Panc1 (cell line): ENCODE measurements around the gene OR51E2. TPM values are rescaled to one million over a fixed set of nuclear protein-coding genes. Genes with fewer than 3 reads are reported as not detected.

Experiments
- ATAC-seq: fragments of 200-7000 bp; cut with Tn5 transposase; 2 replicates; pipeline ENCODE4 v1.9.1; 2020; ENCODE audit warnings: mild to moderate bottlenecking, moderate library complexity
- BruUV-seq: library from RNA; stranded (reverse); fragments of 400-500 nt; replicated peaks from 2 replicates; lab custom pipeline; 2021; lab: Mats Ljungman, UMichigan
- CTCF ChIA-PET: fragments of 300-600 bp; sonication (Branson Sonifier 250); formaldehyde crosslinking; loops from one replicate; lab custom pipeline; 2022; ENCODE audit warnings: antibody characterized with exemption; lab: Charles Lee
- POLR2A ChIA-PET: fragments of 300-600 bp; sonication (Branson Sonifier 250); formaldehyde crosslinking; loops from one replicate; lab custom pipeline; 2022; ENCODE audit warnings: antibody characterized with exemption; lab: Charles Lee
- DNase-seq: peaks from one replicate; pipeline ENCODE4 v3.0.0-alpha.2; 2010; ENCODE audit warnings: low read depth, low spot score
- H3K27ac ChIP-seq: 2 replicates; pipeline ENCODE4 v1.5.1; 2011; ENCODE audit warnings: mild to moderate bottlenecking, low read length, inconsistent platforms
- H3K27me3 ChIP-seq: fragments of 200-500 bp; sonication (Bioruptor generic); 2 replicates; pipeline ENCODE4 v1.6.0; 2014; ENCODE audit warnings: low read length, inconsistent platforms; ENCODE audit not compliant: control insufficient read depth, insufficient read depth
- H3K36me3 ChIP-seq: fragments of 200-500 bp; sonication (Bioruptor generic); 2 replicates; pipeline ENCODE4 v1.5.1; 2014; ENCODE audit warnings: inconsistent platforms, mild to moderate bottlenecking, low read length, moderate library complexity; ENCODE audit not compliant: control insufficient read depth, insufficient read depth
- H3K4me1 ChIP-seq: 2 replicates; pipeline ENCODE4 v1.5.1; 2011; ENCODE audit warnings: inconsistent platforms, mild to moderate bottlenecking, low read length, moderate library complexity; ENCODE audit not compliant: control insufficient read depth, insufficient read depth
- H3K4me3 ChIP-seq, 2 experiments: 2 replicates each; pipeline ENCODE4 v1.5.1; 2011 to 2012; ENCODE audit warnings: low read depth in 2 of 2, low read length in 2 of 2, mild to moderate bottlenecking in 2 of 2, inconsistent platforms in 1 of 2, moderate library complexity in 1 of 2
- H3K9me3 ChIP-seq: fragments of 200-500 bp; sonication (Bioruptor generic); 2 replicates; pipeline ENCODE4 v1.5.1; 2014; ENCODE audit warnings: low read depth, mild to moderate bottlenecking, inconsistent platforms, low read length, moderate library complexity; ENCODE audit not compliant: control insufficient read depth, insufficient read depth
- CTCF ChIP-seq: fragments of 450-650 bp; IDR thresholded peaks from 2 replicates; pipeline ENCODE4 v1.5.1; 2017; ENCODE audit warnings: mild to moderate bottlenecking
- POLR2AphosphoS5 ChIP-seq: IDR thresholded peaks from 2 replicates; pipeline ENCODE4 v1.6.1; 2012; ENCODE audit warnings: mild to moderate bottlenecking, low read depth, low read length, moderate library complexity
- REST ChIP-seq, 2 experiments: IDR thresholded peaks; 2 replicates each; pipeline ENCODE4 v1.6.1; 2011 to 2012; ENCODE audit warnings: low read depth in 2 of 2, control low read depth in 1 of 2, low read length in 1 of 2, mild to moderate bottlenecking in 1 of 2, moderate library complexity in 1 of 2; ENCODE audit not compliant: insufficient read depth in 1 of 2
- SIN3A ChIP-seq: IDR thresholded peaks from 2 replicates; pipeline ENCODE4 v1.6.1; 2012; ENCODE audit warnings: low read depth, mild to moderate bottlenecking, low read length, moderate library complexity, borderline replicate concordance; ENCODE audit not compliant: insufficient read depth
- TCF7L2 ChIP-seq: IDR thresholded peaks from 2 replicates; pipeline ENCODE4 v1.6.1; 2011; ENCODE audit warnings: mild to moderate bottlenecking, low read depth, low read length, inconsistent platforms
- in situ Hi-C: cut with HindIII; loops from 2 replicates; pipeline ENCODE4 v1.10.0; 2016; ENCODE audit warnings: low sequenced_read_pairs, low pct_unique_long_range_greater_than_20kb
- intact Hi-C: fragments of 100-400 bp; cut with micrococcal nuclease; formaldehyde crosslinking; loops from one replicate; pipeline ENCODE4 v1.10.0; 2022; ENCODE audit not compliant: unreplicated experiment
- total RNA-seq: library from RNA; stranded (reverse); gene quantifications from one replicate; pipeline ENCODE4 v1.2.1, GENCODE V29; 2021; ENCODE audit not compliant: unreplicated experiment

OR51E2 gene
- total RNA-seq, 1 experiment from 2014 or later = not detected

- Histone ChIP-seq H3K27me3 (0 out of 2 replicates have a peak, but pooled peaks cover 2% of the 10 kb centered on the region), H3K36me3 (no peaks in the 10 kb centered on the region), H3K4me1 (no peaks in the 10 kb centered on the region), H3K9me3 (no peaks in the 10 kb centered on the region), H3K4me3 (no peak overlapping the region), H3K27ac (no peak overlapping the region)
- ChIA-PET CTCF (no interaction called here), POLR2A (no interaction called here)
- ATAC-seq (no peak), DNase-seq (no peak)
- intact Hi-C loops = no loop called here
- no peak for TF ChIP-seq SIN3A
- no peak for TF ChIP-seq REST (IDR thresholded peaks at IDR 0.05; ENCODE audit: insufficient read depth in 1 of 2, low read depth in 2 of 2, low read length in 1 of 2)
- TF ChIP-seq TCF7L2 = no peak
- no peak for TF ChIP-seq POLR2AphosphoS5
- TF ChIP-seq CTCF = no peak
- BruUV-seq = no TSS peak
- in situ Hi-C loops = no loop called here
These were observed 12.9 kb downstream of the OR51E2 start for GRCh38 chr11:4684631-4685285.

GRCh38 chr11:4682623-4683419 is 14.8 kb downstream of the OR51E2 start:
- no peaks in the 10 kb centered on the region for H3K9me3 ChIP-seq
- H3K27me3 ChIP-seq = no peaks in the 10 kb centered on the region
- BruUV-seq = no TSS peak
- DNase-seq (no peak), ATAC-seq (no peak)
- no peak overlapping the region for H3K4me3 ChIP-seq
- intact Hi-C loops (no loop called here), in situ Hi-C loops (no loop called here)
- POLR2A ChIA-PET = no interaction called here
- H3K27ac ChIP-seq = no peak overlapping the region
- H3K4me1 ChIP-seq = no peaks in the 10 kb centered on the region
- no peaks in the 10 kb centered on the region for H3K36me3 ChIP-seq
- no peak for TF ChIP-seq REST (IDR thresholded peaks at IDR 0.05; ENCODE audit: insufficient read depth in 1 of 2, low read depth in 2 of 2, low read length in 1 of 2)
- CTCF ChIA-PET = no interaction called here
